Retina (tissue), 1 donor: Measurements from ENCODE around the gene DAND5.

Experiments used
- DNase-seq: peaks from one replicate; pipeline ENCODE4 v3.0.0-alpha.2; 2016

DAND5 gene

GRCh38 chr19:12994701-12995595 is 25.6 kb downstream of the DAND5 start, which contains the start of gene NFIX:
NFIX (plus strand) TSS chr19:12995475; CDS start chr19:12995838, 363 bp downstream.
- DNase-seq, result peak; percentile 44

GRCh38 chr19:12995596-12996405 is 26.4 kb downstream of the DAND5 start:
- peak; percentile 69 for DNase-seq

- peak; percentile 42 for DNase-seq
Observed at GRCh38 chr19:12996406-12997094, 27.2 kb downstream of the DAND5 start.

- no peak for DNase-seq
Observed at GRCh38 chr19:12997179-12997966, 28.0 kb downstream of the DAND5 start.

GRCh38 chr19:12997967-12998940 is 28.9 kb downstream of the DAND5 start:
- DNase-seq, result no peak

GRCh38 chr19:13001166-13001501 is 31.8 kb downstream of the DAND5 start:
- no peak for DNase-seq

- DNase-seq, result no peak
Observed at GRCh38 chr19:13001502-13002165, 32.3 kb downstream of the DAND5 start.

- DNase-seq, result no peak
Observed at GRCh38 chr19:13002166-13002898, 33.0 kb downstream of the DAND5 start.

GRCh38 chr19:13003081-13003480 is 33.7 kb downstream of the DAND5 start:
- no peak for DNase-seq

- DNase-seq, result no peak
Observed at GRCh38 chr19:13004273-13004672, 34.9 kb downstream of the DAND5 start.

- no peak for DNase-seq
Observed at GRCh38 chr19:13005253-13005652, 35.9 kb downstream of the DAND5 start.

- no peak for DNase-seq
Observed at GRCh38 chr19:13005861-13006370, 36.5 kb downstream of the DAND5 start.

- no peak for DNase-seq
Observed at GRCh38 chr19:13006431-13007281, 37.3 kb downstream of the DAND5 start.

- no peak for DNase-seq
Observed at GRCh38 chr19:13007292-13008045, 38.1 kb downstream of the DAND5 start.

GRCh38 chr19:13008926-13009787 is 39.8 kb downstream of the DAND5 start:
- no peak for DNase-seq

GRCh38 chr19:13010038-13010991 is 40.9 kb downstream of the DAND5 start:
- peak; percentile 43 for DNase-seq
